SK-N-SH (cell line): ENCODE measurements around the gene MTERF4. TPM values are rescaled to one million over a fixed set of nuclear protein-coding genes. Genes with fewer than 3 reads are reported as not detected.

ENCODE experiments used
- CTCF ChIA-PET: fragments of 300-600, 350-600 bp; formaldehyde crosslinking; extraction: SDS; loops from one replicate; lab custom pipeline; 2021; lab: Yijun Ruan, JAX
- POLR2A ChIA-PET: fragments of 350-600 bp; sonication (Branson Sonifier 250); formaldehyde crosslinking; extraction: SDS; loops from one replicate; lab custom pipeline; 2020; ENCODE audit warnings: antibody characterized with exemption, inconsistent platforms; lab: Yijun Ruan, JAX
- DNase-seq: peaks from one replicate; pipeline ENCODE4 v3.0.0; 2012
- H2AFZ ChIP-seq: fragments of 200-600 bp; sonication (generic); 2 replicates; pipeline ENCODE4 v1.8.1; 2016; ENCODE audit warnings: antibody characterized with exemption, mild to moderate bottlenecking, low read depth
- H3F3A ChIP-seq: fragments of 200-600 bp; sonication (generic); replicated peaks from 2 replicates; pipeline ENCODE3; 2016; ENCODE audit warnings: antibody characterized with exemption, mild to moderate bottlenecking; ENCODE audit not compliant: insufficient read depth
- H3K27ac ChIP-seq, 2 experiments: fragments of 200-500 bp in 1 of 2; fragments of 200-600 bp in 1 of 2; sonication (Bioruptor generic) in 1 of 2; sonication (generic), shearing (Covaris generic) in 1 of 2; 2 replicates each; pipeline versions ENCODE4 v1.5.1 to v1.6.1; 2014 to 2016; ENCODE audit warnings: low read depth in 2 of 2, inconsistent platforms in 1 of 2, low read length in 1 of 2, mild to moderate bottlenecking in 1 of 2, mixed read lengths in 1 of 2
- H3K27me3 ChIP-seq: fragments of 200-600 bp; sonication (generic), shearing (Covaris generic); 2 replicates; pipeline ENCODE4 v1.6.1; 2016; ENCODE audit warnings: mixed run types; ENCODE audit not compliant: insufficient read depth
- H3K36me3 ChIP-seq, 2 experiments: fragments of 200-500 bp in 1 of 2; fragments of 200-600 bp in 1 of 2; sonication (Bioruptor generic) in 1 of 2; sonication (generic) in 1 of 2; replicated peaks in 1 of 2; 2 replicates each; pipeline versions ENCODE3 to v1.5.1; 2014 to 2016; ENCODE audit warnings: low read length in 1 of 2, mild to moderate bottlenecking in 1 of 2; ENCODE audit not compliant: insufficient read depth in 2 of 2, control insufficient read depth in 1 of 2
- H3K4me1 ChIP-seq, 2 experiments: fragments of 200-500 bp in 1 of 2; fragments of 200-600 bp in 1 of 2; sonication (Bioruptor generic) in 1 of 2; sonication (generic), shearing (Covaris generic) in 1 of 2; 2 replicates each; pipeline versions ENCODE4 v1.5.1 to v1.6.1; 2014 to 2016; ENCODE audit warnings: low read depth in 1 of 2, low read length in 1 of 2, mixed run types in 1 of 2; ENCODE audit not compliant: insufficient read depth in 2 of 2, control insufficient read depth in 1 of 2
- H3K4me2 ChIP-seq: fragments of 200-600 bp; sonication (generic), shearing (Covaris generic); 2 replicates; pipeline ENCODE4 v1.6.1; 2017; ENCODE audit warnings: mixed run types
- H3K4me3 ChIP-seq, 2 experiments: fragments of 200-500 bp in 1 of 2; fragments of 200-600 bp in 1 of 2; sonication (Bioruptor generic) in 1 of 2; sonication (generic), shearing (Covaris generic) in 1 of 2; 2 replicates each; pipeline versions ENCODE4 v1.5.1 to v1.8.1; 2014 to 2016; ENCODE audit warnings: low read depth in 2 of 2, inconsistent platforms in 1 of 2, low read length in 1 of 2, mild to moderate bottlenecking in 1 of 2, mixed read lengths in 1 of 2, moderate library complexity in 1 of 2
- H3K79me2 ChIP-seq: fragments of 200-600 bp; sonication (generic); 2 replicates; pipeline ENCODE4 v1.8.1; 2017; ENCODE audit warnings: mild to moderate bottlenecking; ENCODE audit not compliant: insufficient read depth
- H3K9ac ChIP-seq: fragments of 200-600 bp; sonication (generic); 2 replicates; pipeline ENCODE4 v1.6.1; 2017; ENCODE audit warnings: mixed run types
- H3K9me2 ChIP-seq: fragments of 200-600 bp; sonication (generic); 2 replicates; pipeline ENCODE4 v1.6.1; 2017; ENCODE audit warnings: mixed run types
- H3K9me3 ChIP-seq: fragments of 200-600 bp; sonication (generic); 2 replicates; pipeline ENCODE4 v1.6.1; 2017; ENCODE audit warnings: mixed run types, mild to moderate bottlenecking, moderate library complexity
- H4K20me1 ChIP-seq: fragments of 200-600 bp; sonication (generic); 2 replicates; pipeline ENCODE4 v1.6.1; 2017; ENCODE audit warnings: mild to moderate bottlenecking, mixed run types; ENCODE audit not compliant: insufficient read depth
- CHD2 ChIP-seq: fragments of 150-350 bp; IDR thresholded peaks from 2 replicates; pipeline ENCODE4 v1.6.1; 2018; ENCODE audit warnings: low read length; ENCODE audit not compliant: partially characterized antibody
- ELF1 ChIP-seq: IDR thresholded peaks from 2 replicates; pipeline ENCODE4 v1.4.0; 2012
- EP300 ChIP-seq, 2 experiments: IDR thresholded peaks; 2 replicates each; pipeline versions ENCODE4 v1.4.0 to v1.6.1; 2012; ENCODE audit warnings: borderline replicate concordance in 1 of 2, low read depth in 1 of 2, low read length in 1 of 2
- FOXM1 ChIP-seq: IDR thresholded peaks from 2 replicates; pipeline ENCODE4 v1.4.0; 2012; ENCODE audit warnings: low read depth, mild to moderate bottlenecking
- GABPA ChIP-seq: IDR thresholded peaks from 2 replicates; pipeline ENCODE4 v1.4.0; 2012; ENCODE audit warnings: low read depth, mild to moderate bottlenecking
- GATA2 ChIP-seq: sonication (generic); formaldehyde crosslinking; IDR thresholded peaks from 2 replicates; pipeline ENCODE4 v1.5.0; 2020; ENCODE audit warnings: mild to moderate bottlenecking, missing genetic modification reagents
- MEF2A ChIP-seq: IDR thresholded peaks from 2 replicates; pipeline ENCODE4 v1.4.0; 2012; ENCODE audit warnings: low read depth, borderline replicate concordance
- NFIC ChIP-seq: IDR thresholded peaks from 2 replicates; pipeline ENCODE4 v1.4.0; 2012; ENCODE audit warnings: borderline replicate concordance
- RAD21 ChIP-seq: IDR thresholded peaks from 2 replicates; pipeline ENCODE4 v1.6.1; 2012; ENCODE audit warnings: mild to moderate bottlenecking, low read length
- RXRA ChIP-seq: IDR thresholded peaks from 2 replicates; pipeline ENCODE4 v1.4.0; 2012; ENCODE audit warnings: low read depth, mild to moderate bottlenecking, borderline replicate concordance
- YY1 ChIP-seq: IDR thresholded peaks from 2 replicates; pipeline ENCODE4 v1.4.0; 2012; ENCODE audit warnings: low read depth, mild to moderate bottlenecking
- WGBS: methylation state at CpG from one replicate; pipeline ENCODE4 v1.1.6; 2017; ENCODE audit warnings: low lambda C conversion rate; 5-methylcytosine and 5-hydroxymethylcytosine counted together
- polyA plus RNA-seq, 3 experiments: library from polyadenylated mRNA; depleted of rRNA; stranded (reverse); fragments of >200 nt; gene quantifications; 2 replicates each; pipeline ENCODE4 v1.2.3, GENCODE V29; 2012
- TF ChIP-seq, protein P1 (sequence below): IDR thresholded peaks from 2 replicates; pipeline ENCODE4 v1.4.0; 2012; ENCODE audit warnings: low read depth
- TF ChIP-seq, protein P2 (sequence below): fragments of 200-600 bp; sonication (generic); IDR thresholded peaks from 2 replicates; pipeline ENCODE4 v1.6.1; 2017; ENCODE audit warnings: antibody characterized with exemption, mild to moderate bottlenecking, moderate library complexity
- TF ChIP-seq, protein P3 (sequence below): IDR thresholded peaks from 2 replicates; pipeline ENCODE4 v1.4.0; 2012; ENCODE audit warnings: low read depth, borderline replicate concordance
- TF ChIP-seq, protein P4 (sequence below): fragments of 150-350 bp; IDR thresholded peaks from 2 replicates; pipeline ENCODE4 v1.6.1; 2017; ENCODE audit warnings: antibody characterized with exemption, low read length, low read depth, borderline replicate concordance

MTERF4 gene
- polyA plus RNA-seq, 1 of the 3 experiments (the other 2 are of a cell fraction) = 31.0 TPM

DNA sequence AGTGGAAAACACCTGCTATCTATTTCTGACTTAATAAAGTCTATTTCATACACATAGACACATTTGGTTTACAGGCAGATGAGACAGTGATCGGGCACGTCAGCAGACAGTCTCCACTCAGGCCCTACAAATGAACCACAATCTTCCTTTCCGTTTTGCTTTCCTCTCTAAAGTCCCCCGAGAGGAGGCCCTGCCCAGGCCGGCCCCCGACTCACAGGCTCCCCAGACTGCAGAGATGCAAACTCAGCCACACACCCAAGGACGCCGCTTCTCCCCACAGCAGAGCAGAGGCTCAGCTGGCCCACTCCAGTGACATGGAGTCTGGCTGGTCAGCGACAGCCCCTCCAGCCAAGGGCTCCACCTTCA, 9.3 kb upstream of the MTERF4 start:
- no peak for DNase-seq
- Histone ChIP-seq H3K27me3 (no peaks in the 10 kb centered on the region), H3K4me3 (no peak overlapping the region), H3K79me2 (no peaks in the 10 kb centered on the region), H3K9me2 (no peaks in the 10 kb centered on the region), H3K9ac (no peak overlapping the region), H3K36me3 (peaks cover 0 to 20% of the 10 kb centered on the region in 2 experiments), H3F3A (no peaks in the 10 kb centered on the region), H3K9me3 (no peaks in the 10 kb centered on the region), H3K4me1 (no peaks in the 10 kb centered on the region), H2AFZ (no peak overlapping the region), H4K20me1 (no peaks in the 10 kb centered on the region), H3K27ac (no peak overlapping the region), H3K4me2 (no peak overlapping the region)
- CTCF ChIA-PET = interaction anchor here (1.3 kb wide), 1 partner anchor 21 kb away, joined by 4 read pairs; no protein-coding TSS in a partner anchor
- TF ChIP-seq ELF1 (no peak), GABPA (no peak), RAD21 (no peak), YY1 (no peak), MEF2A (no peak), CHD2 (no peak), FOXM1 (no peak), NFIC (no peak), GATA2 (CRISPR knock-in tag) (no peak), RXRA (no peak), EP300 (IDR thresholded peaks at IDR 0.05; ENCODE audit: borderline replicate concordance in 1 of 2, low read depth in 1 of 2, low read length in 1 of 2) (no peak)
- TF ChIP-seq, protein P1, sequence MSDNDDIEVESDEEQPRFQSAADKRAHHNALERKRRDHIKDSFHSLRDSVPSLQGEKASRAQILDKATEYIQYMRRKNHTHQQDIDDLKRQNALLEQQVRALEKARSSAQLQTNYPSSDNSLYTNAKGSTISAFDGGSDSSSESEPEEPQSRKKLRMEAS = no peak
- TF ChIP-seq, protein P2, sequence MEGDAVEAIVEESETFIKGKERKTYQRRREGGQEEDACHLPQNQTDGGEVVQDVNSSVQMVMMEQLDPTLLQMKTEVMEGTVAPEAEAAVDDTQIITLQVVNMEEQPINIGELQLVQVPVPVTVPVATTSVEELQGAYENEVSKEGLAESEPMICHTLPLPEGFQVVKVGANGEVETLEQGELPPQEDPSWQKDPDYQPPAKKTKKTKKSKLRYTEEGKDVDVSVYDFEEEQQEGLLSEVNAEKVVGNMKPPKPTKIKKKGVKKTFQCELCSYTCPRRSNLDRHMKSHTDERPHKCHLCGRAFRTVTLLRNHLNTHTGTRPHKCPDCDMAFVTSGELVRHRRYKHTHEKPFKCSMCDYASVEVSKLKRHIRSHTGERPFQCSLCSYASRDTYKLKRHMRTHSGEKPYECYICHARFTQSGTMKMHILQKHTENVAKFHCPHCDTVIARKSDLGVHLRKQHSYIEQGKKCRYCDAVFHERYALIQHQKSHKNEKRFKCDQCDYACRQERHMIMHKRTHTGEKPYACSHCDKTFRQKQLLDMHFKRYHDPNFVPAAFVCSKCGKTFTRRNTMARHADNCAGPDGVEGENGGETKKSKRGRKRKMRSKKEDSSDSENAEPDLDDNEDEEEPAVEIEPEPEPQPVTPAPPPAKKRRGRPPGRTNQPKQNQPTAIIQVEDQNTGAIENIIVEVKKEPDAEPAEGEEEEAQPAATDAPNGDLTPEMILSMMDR = no peak
- TF ChIP-seq, protein P3, sequence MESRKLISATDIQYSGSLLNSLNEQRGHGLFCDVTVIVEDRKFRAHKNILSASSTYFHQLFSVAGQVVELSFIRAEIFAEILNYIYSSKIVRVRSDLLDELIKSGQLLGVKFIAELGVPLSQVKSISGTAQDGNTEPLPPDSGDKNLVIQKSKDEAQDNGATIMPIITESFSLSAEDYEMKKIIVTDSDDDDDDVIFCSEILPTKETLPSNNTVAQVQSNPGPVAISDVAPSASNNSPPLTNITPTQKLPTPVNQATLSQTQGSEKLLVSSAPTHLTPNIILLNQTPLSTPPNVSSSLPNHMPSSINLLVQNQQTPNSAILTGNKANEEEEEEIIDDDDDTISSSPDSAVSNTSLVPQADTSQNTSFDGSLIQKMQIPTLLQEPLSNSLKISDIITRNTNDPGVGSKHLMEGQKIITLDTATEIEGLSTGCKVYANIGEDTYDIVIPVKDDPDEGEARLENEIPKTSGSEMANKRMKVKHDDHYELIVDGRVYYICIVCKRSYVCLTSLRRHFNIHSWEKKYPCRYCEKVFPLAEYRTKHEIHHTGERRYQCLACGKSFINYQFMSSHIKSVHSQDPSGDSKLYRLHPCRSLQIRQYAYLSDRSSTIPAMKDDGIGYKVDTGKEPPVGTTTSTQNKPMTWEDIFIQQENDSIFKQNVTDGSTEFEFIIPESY = no peak
- TF ChIP-seq, protein P4, sequence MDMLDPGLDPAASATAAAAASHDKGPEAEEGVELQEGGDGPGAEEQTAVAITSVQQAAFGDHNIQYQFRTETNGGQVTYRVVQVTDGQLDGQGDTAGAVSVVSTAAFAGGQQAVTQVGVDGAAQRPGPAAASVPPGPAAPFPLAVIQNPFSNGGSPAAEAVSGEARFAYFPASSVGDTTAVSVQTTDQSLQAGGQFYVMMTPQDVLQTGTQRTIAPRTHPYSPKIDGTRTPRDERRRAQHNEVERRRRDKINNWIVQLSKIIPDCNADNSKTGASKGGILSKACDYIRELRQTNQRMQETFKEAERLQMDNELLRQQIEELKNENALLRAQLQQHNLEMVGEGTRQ = no peak
- 96% methylated on average over 9 of the region's 9 CpGs for WGBS
- POLR2A ChIA-PET = no interaction called here
